B cell (primary cell): ENCODE results near the gene TMEM163. TPM values are rescaled to one million over a fixed set of nuclear protein-coding genes. Genes with fewer than 3 reads are reported as not detected.

ENCODE experiments used
- ATAC-seq: fragments of 200-7000 bp; cut with Tn5 transposase; one replicate; pipeline ENCODE4 v1.10.0; 2021; ENCODE audit warnings: low read depth, mild to moderate bottlenecking, moderate number of reproducible peaks, moderate library complexity
- CTCF ChIA-PET: fragments of 350-600 bp; sonication (Branson Sonifier 250); formaldehyde crosslinking; loops from one replicate; lab custom pipeline; 2021; ENCODE audit warnings: antibody characterized with exemption, inconsistent platforms; lab: Charles Lee
- POLR2A ChIA-PET: fragments of 350-600 bp; sonication (Branson Sonifier 250); formaldehyde crosslinking; loops from one replicate; lab custom pipeline; 2021; ENCODE audit warnings: antibody characterized with exemption; lab: Charles Lee
- DNase-seq: peaks from one replicate; pipeline ENCODE4 v3.0.0; 2013
- H2AFZ ChIP-seq: 2 replicates; pipeline ENCODE4 v1.6.1; 2012; ENCODE audit warnings: mild to moderate bottlenecking, low read depth, low read length; ENCODE audit not compliant: insufficient read depth, poor library complexity, severe bottlenecking
- H3K27ac ChIP-seq, 2 donors: 1 replicate in 1 of 2; 2 replicates in 1 of 2; pipeline ENCODE4 v1.5.1; 2012 to 2013; ENCODE audit warnings: low read length in 2 of 2, mild to moderate bottlenecking in 2 of 2, moderate library complexity in 1 of 2
- H3K27me3 ChIP-seq, 4 experiments: fragments of 200-600 bp in 1 of 4; sonication (generic) in 1 of 4; replicated peaks in 1 of 4; 1 replicate in 2 of 4; 2 replicates in 2 of 4; pipeline versions ENCODE4 v1.6.1 to v1.7.0; 2013 to 2016; ENCODE audit warnings: low read length in 3 of 4, mild to moderate bottlenecking in 2 of 4, mixed read lengths in 1 of 4, moderate library complexity in 1 of 4; ENCODE audit not compliant: insufficient read depth in 4 of 4, control insufficient read depth in 3 of 4; ENCODE audit errors: control extremely low read depth in 1 of 4
- H3K36me3 ChIP-seq, 2 experiments: replicated peaks in 1 of 2; 1 replicate in 1 of 2; 2 replicates in 1 of 2; pipeline versions ENCODE4 v1.6.1 to v1.7.1; 2013; ENCODE audit warnings: low read length in 1 of 2; ENCODE audit not compliant: insufficient read depth in 2 of 2, control insufficient read depth in 1 of 2; ENCODE audit errors: control extremely low read depth in 1 of 2, extremely low read depth in 1 of 2
- H3K4me1 ChIP-seq, 2 donors: fragments of 200-600 bp in 1 of 2; sonication (generic) in 1 of 2; 1 replicate in 1 of 2; 2 replicates in 1 of 2; pipeline versions ENCODE4 v1.5.1 to v1.6.1; 2013 to 2017; ENCODE audit warnings: low read length in 2 of 2; ENCODE audit not compliant: control insufficient read depth in 2 of 2, insufficient read depth in 2 of 2
- H3K4me2 ChIP-seq: replicated peaks from 2 replicates; pipeline ENCODE3; 2012; ENCODE audit warnings: mild to moderate bottlenecking, low read depth, low read length; ENCODE audit not compliant: poor library complexity, severe bottlenecking
- H3K4me3 ChIP-seq, 5 experiments: fragments of 200-600 bp in 1 of 5; sonication (generic) in 1 of 5; 1 replicate in 3 of 5; 2 replicates in 2 of 5; pipeline versions ENCODE4 v1.5.1 to v1.7.0; 2011 to 2016; ENCODE audit warnings: low read length in 4 of 5, mild to moderate bottlenecking in 4 of 5, low read depth in 2 of 5, control low read depth in 1 of 5, moderate library complexity in 1 of 5; ENCODE audit not compliant: insufficient read depth in 1 of 5; ENCODE audit errors: control extremely low read depth in 1 of 5, extremely low read depth in 1 of 5
- H3K79me2 ChIP-seq: fragments of 200-600 bp; sonication (generic); one replicate; pipeline ENCODE4 v1.6.0; 2016; ENCODE audit warnings: low read length; ENCODE audit not compliant: control insufficient read depth, insufficient read depth
- H3K9ac ChIP-seq: fragments of 200-600 bp; sonication (generic); 2 replicates; pipeline ENCODE4 v1.6.1; 2017; ENCODE audit warnings: mild to moderate bottlenecking, low read length, moderate library complexity
- H3K9me3 ChIP-seq, 3 donors: one replicate each; pipeline versions ENCODE4 v1.6.1 to v1.7.1; 2013; ENCODE audit warnings: low read length in 2 of 3; ENCODE audit not compliant: control insufficient read depth in 2 of 3, insufficient read depth in 1 of 3; ENCODE audit errors: control extremely low read depth in 1 of 3
- H4K20me1 ChIP-seq: 2 replicates; pipeline ENCODE4 v1.6.0; 2012; ENCODE audit warnings: mild to moderate bottlenecking, low read length; ENCODE audit not compliant: insufficient read depth, control insufficient read depth, poor library complexity, severe bottlenecking
- H3K27ac Mint-ChIP-seq: one replicate; pipeline ENCODE4 v1.8.0; 2021; ENCODE audit warnings: mixed read lengths
- H3K27me3 Mint-ChIP-seq: one replicate; pipeline ENCODE4 v1.8.0; 2021; ENCODE audit warnings: mixed read lengths
- H3K4me1 Mint-ChIP-seq: one replicate; pipeline ENCODE4 v1.8.0; 2021; ENCODE audit warnings: mixed read lengths
- H3K4me3 Mint-ChIP-seq: one replicate; pipeline ENCODE4 v1.8.0; 2021; ENCODE audit warnings: mixed read lengths
- H3K9me3 Mint-ChIP-seq: one replicate; pipeline ENCODE4 v1.8.0; 2022; ENCODE audit warnings: mixed read lengths; ENCODE audit not compliant: insufficient read depth
- CTCF ChIP-seq: fragments of 200-600 bp; IDR thresholded peaks from one replicate; pipeline ENCODE4 v1.8.0; 2022; ENCODE audit warnings: antibody characterized with exemption, mild to moderate bottlenecking
- EZH2 ChIP-seq: IDR thresholded peaks from 2 replicates; pipeline ENCODE4 v1.6.1; 2012; ENCODE audit warnings: borderline replicate concordance, low read depth, mild to moderate bottlenecking, moderate library complexity, low read length; ENCODE audit not compliant: insufficient read depth, poor library complexity, severe bottlenecking
- WGBS: methylation state at CpG from one replicate; pipeline ENCODE4 v1.1.5; 2013; ENCODE audit warnings: missing lambda C conversion rate; ENCODE audit not compliant: insufficient coverage; 5-methylcytosine and 5-hydroxymethylcytosine counted together
- intact Hi-C: fragments of 100-400 bp; cut with micrococcal nuclease; formaldehyde crosslinking; loops from one replicate; pipeline ENCODE4 v1.10.0; 2022
- polyA plus RNA-seq: library from polyadenylated mRNA; depleted of rRNA; stranded (reverse); fragments of >200 nt; gene quantifications from 2 replicates; pipeline ENCODE4 v1.2.3, GENCODE V29; 2012
- total RNA-seq, 2 donors: library from RNA; stranded (reverse); fragments of 120-200 nt in 1 of 2; gene quantifications; 1 replicate in 1 of 2; 2 replicates in 1 of 2; pipeline versions ENCODE4 v1.2.3 to v1.2.4, GENCODE V29; 2013 to 2022

TMEM163 gene
- total and polyA plus RNA-seq, 2 donors (not counting 1 experiment from before 2014, with no cell fraction given) = 2.6 to 5.6 TPM

- H3K27ac Mint-ChIP-seq = no peak overlapping the region
- ChIA-PET POLR2A (no interaction called here), CTCF (interaction anchor here (0.6 to 1.0 kb wide), 2 partner anchors 8 to 69 kb away, joined by 3 read pairs; no protein-coding TSS in a partner anchor)
- no peaks in the 10 kb centered on the region for H3K9me3 ChIP-seq
- TF ChIP-seq CTCF (no peak), EZH2 (no peak)
- no peak overlapping the region for H3K9ac ChIP-seq
- H3K79me2 ChIP-seq = no peaks in the 10 kb centered on the region
- H3K27ac ChIP-seq = no peak overlapping the region
- no peak overlapping the region for H3K4me3 Mint-ChIP-seq
- H3K9me3 Mint-ChIP-seq = no peaks in the 10 kb centered on the region
- H3K4me1 ChIP-seq = peaks cover 23 to 29% of the 10 kb centered on the region in 2 donors
- DNase-seq (no peak), ATAC-seq (no peak)
- no peak overlapping the region for H3K4me2 ChIP-seq
- 80% methylated on average over 1 of the region's 1 CpG for WGBS
- H2AFZ ChIP-seq = no peak overlapping the region
- H3K27me3 Mint-ChIP-seq = peaks cover 13% of the 10 kb centered on the region
- intact Hi-C loops = no loop called here
- H3K4me1 Mint-ChIP-seq = peaks cover 54% of the 10 kb centered on the region
- no peaks in the 10 kb centered on the region for H3K36me3 ChIP-seq
- no peaks in the 10 kb centered on the region for H4K20me1 ChIP-seq
- peaks cover 0 to 40% (median 11%) of the 10 kb centered on the region in 4 experiments for H3K27me3 ChIP-seq
- no peak overlapping the region for H3K4me3 ChIP-seq
Observed at GRCh38 chr2:134713606-134714005, 5.2 kb downstream of the TMEM163 start.

GRCh38 chr2:134713176-134713575 lies 5.6 kb downstream of the TMEM163 start:
- peaks cover 23 to 27% of the 10 kb centered on the region in 2 donors for H3K4me1 ChIP-seq
- ChIA-PET CTCF (interaction anchor here (1.6 kb wide), 1 partner anchor 70 kb away, joined by 3 read pairs; no protein-coding TSS in a partner anchor), POLR2A (no interaction called here)
- no peak for DNase-seq
- Mint-ChIP-seq H3K4me1 (peaks cover 54% of the 10 kb centered on the region), H3K27me3 (peaks cover 13% of the 10 kb centered on the region), H3K9me3 (no peaks in the 10 kb centered on the region), H3K27ac (no peak overlapping the region), H3K4me3 (peak overlapping the region; percentile 64)
- no peaks in the 10 kb centered on the region for H3K9me3 ChIP-seq
- ATAC-seq = no peak
- H3K4me2 ChIP-seq = peak overlapping the region; percentile 44
- peak overlapping the region in 1 of 5 experiments; percentile 23 for H3K4me3 ChIP-seq
- TF ChIP-seq EZH2 = no peak
- TF ChIP-seq CTCF = no peak
- no peaks in the 10 kb centered on the region for H3K79me2 ChIP-seq
- H3K27me3 ChIP-seq = peaks cover 0 to 37% (median 10%) of the 10 kb centered on the region in 4 experiments
- peak overlapping the region; percentile 26 for H2AFZ ChIP-seq
- 34% methylated on average over 4 of the region's 11 CpGs for WGBS
- intact Hi-C loops = no loop called here
- H3K36me3 ChIP-seq = no peaks in the 10 kb centered on the region
- no peak overlapping the region for H3K9ac ChIP-seq
- no peaks in the 10 kb centered on the region for H4K20me1 ChIP-seq
- H3K27ac ChIP-seq = no peak overlapping the region
